Measurements from ENCODE around the gene MAPKBP1.

The MAPKBP1 gene

DNA sequence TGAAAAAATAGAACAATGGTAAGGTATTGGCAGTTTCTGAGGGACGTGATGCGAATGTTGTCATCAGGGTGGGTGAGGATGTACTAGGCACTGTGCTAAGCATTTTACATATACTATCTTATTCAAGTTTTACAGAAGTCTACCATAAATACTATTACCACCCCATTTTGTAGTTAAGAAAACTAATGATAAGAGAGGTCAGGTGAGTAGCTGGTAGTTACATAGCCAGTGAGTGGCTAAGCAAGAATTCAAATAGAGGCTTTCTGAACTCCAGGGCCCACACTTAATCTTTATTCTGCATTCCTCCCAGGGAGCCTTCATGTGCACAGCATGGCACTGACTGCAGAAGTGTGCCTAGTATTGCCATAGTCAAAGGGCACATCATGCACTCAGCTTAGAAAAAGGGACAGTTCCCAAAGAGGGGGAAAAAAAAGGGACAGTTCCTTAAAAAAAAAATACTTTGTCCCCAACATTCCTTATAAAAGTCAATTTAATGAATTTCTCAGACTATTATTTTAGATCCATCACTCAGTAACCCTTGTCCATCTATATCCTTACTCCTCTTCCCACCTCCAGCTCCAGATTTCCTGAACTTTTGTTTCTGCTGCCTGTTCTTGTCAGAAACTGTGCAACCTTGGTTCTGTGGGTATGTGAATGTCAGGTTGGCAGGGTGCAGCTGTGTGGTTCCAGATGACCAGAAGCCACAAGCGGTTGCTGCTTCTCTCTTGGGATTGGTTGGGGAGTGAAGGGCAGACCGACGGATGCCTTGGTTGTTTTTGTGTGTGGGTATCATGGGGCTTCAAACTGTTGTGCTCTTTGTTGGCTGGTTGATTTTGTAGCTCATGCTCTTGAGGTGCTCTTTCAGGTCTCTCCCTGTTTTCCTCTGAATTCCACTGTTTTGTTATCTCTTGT, 8.3 kb downstream of the MAPKBP1 start:
- no peak for DNase-seq

GRCh38 chr15:41783296-41783695, 9.0 kb downstream of the MAPKBP1 start:
- no peak for DNase-seq

DNA sequence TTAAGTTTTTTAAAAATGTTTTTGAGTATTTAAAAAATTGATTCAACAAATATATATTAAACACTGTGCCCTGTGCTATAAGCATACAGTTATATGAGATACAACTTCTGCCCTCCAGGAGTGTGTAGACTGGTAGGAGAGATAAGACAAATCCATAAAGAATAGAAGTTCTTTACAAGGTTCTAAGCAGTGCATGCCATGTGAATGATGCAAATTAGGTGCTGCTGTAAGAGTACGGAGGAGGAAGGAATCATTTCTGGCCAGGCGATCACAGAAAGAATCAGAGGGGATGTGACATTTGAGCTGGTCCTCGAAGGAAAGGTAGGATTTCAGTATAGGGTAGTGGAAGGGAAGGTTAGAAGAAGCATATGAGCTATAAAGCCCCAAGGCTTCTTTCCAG, 14.0 kb downstream of the MAPKBP1 start:
- no peak for DNase-seq

- DNase-seq: no peak
Measured at GRCh38 chr15:41789236-41789635, 15.0 kb downstream of the MAPKBP1 start.

DNA sequence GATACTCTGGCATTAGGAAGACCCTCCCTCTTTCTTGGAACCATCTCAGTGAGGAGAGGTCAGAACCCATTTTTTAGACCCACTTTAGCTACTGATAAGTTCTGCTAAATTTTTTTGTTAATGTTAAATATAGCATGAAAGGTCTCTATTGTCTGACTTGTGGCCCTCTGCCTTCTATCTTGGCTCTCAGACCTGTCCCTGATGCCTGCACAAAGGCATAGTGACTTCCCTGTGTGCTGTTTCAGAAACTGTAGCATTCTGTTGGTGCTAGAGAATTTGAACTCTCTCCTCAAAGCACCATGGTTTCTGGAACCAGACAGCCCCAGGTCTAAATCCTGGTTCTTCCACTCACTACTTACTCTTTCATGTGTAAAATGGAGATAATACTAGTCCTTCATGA, 15.4 kb downstream of the MAPKBP1 start:
- no peak for DNase-seq

DNA sequence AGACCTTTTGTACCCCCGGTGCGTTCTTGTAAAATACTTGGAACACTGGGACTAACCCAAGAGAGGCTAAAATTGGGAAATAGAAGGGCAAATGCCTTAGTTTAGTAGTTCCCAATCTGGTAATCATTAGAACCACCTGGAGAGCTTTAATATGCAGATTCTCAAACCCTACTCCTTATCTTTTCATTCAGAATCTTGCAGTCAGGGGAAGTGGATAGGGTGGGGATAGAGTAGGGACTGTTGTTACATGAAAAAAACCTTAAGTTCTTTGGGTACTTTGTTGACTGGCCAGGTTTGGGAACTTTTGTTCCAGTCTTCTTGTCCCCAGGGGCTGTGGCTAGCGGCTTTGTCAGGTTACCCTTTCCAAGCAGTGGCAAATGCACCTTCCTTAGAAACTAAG, 15.9 kb downstream of the MAPKBP1 start:
- no peak for DNase-seq

DNA sequence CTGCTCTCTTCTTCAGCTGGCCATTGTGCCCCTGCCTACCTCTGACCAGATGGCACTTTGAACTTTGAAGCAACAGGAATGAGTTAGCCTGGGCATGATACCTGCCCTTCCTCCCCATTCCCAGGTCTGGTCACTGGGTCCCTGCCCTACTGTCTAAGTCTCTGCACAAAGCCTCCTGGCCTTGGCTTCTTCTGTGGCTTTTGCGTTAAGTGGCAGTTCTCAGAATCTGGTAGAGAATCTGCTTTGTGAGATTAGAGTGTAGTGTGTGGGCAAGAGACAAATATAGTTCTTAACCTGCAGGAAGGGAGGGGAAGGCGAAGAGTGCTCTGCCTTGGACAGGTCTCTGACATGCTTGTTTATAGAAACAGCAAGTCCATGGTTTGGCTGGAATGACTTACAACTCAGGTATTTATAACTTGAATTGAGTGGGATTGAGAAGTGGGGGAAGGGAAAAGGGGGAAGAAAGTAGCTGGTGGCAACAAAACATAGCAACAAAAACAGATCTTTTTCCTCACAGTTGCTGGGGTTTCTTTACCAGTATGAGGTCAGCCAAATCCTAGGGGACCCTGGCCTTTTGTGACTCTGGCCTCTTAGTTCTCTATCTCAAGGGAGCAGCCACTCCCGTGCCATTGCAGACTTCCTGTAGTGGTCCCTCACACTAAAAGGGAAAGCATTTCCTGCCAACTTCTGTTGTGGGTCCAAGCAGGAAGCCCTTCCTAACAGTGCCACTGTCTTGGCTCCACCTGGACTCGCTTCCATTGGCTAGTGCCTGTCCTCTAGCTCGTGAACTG, 16.7 kb downstream of the MAPKBP1 start:
- DNase-seq: no peak

DNA sequence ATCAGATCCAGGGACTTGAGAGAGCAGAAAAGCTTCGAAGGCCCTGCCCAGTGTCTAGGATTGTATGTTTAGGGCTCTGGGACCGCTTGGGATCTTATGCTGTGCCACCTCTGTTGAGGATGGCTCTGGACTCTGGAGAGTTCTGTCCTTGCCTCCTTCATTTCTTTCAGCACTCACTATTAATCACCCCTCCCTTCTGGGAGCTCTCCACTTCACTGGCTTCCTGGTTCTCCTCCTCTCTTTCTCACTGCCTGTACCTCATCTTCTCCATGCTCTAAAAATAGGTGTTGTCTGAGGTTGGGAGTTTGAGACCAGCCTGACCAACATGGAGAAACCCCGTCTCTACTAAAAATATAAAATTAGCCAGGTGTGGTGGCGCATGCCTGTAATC, 17.3 kb downstream of the MAPKBP1 start:
- no peak for DNase-seq

DNA sequence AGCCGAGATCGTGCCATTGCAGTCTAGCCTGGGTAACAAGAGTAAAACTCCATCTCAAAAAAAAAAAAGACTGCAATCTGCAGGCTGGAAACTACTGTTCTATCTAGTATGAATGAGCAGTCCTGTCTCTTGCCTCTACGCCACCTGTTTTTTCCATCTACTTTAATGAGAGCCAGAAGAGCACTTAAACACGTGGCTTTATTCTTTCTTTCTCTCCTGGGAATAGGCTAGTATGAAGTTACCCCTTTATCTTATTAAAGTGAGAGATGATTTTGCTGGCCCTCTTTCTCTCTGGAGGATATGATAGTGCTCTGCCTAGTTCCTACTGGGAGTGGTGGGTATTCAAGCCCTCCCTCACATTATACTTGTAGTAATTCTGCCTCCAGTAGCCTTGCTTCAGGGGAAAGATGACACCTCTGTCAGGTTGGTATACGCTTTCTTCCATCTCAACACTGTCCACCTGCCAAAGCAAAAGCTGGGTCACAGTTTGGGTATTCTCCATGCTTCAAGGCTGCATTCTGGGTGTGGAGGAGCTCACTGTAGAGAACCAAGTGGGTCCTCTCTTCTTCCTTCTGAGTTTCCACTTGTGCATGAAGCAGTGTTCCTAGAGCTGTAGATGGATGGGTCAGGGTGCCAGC, 17.8 kb downstream of the MAPKBP1 start:
- peak; percentile 19 for DNase-seq

GRCh38 chr15:41794081-41794480, 19.8 kb downstream of the MAPKBP1 start:
- DNase-seq: no peak

- no peak for DNase-seq
Measured at GRCh38 chr15:41795996-41796856, 21.9 kb downstream of the MAPKBP1 start.

- DNase-seq: no peak
Measured at GRCh38 chr15:41797201-41797944, 23.1 kb downstream of the MAPKBP1 start.

DNA sequence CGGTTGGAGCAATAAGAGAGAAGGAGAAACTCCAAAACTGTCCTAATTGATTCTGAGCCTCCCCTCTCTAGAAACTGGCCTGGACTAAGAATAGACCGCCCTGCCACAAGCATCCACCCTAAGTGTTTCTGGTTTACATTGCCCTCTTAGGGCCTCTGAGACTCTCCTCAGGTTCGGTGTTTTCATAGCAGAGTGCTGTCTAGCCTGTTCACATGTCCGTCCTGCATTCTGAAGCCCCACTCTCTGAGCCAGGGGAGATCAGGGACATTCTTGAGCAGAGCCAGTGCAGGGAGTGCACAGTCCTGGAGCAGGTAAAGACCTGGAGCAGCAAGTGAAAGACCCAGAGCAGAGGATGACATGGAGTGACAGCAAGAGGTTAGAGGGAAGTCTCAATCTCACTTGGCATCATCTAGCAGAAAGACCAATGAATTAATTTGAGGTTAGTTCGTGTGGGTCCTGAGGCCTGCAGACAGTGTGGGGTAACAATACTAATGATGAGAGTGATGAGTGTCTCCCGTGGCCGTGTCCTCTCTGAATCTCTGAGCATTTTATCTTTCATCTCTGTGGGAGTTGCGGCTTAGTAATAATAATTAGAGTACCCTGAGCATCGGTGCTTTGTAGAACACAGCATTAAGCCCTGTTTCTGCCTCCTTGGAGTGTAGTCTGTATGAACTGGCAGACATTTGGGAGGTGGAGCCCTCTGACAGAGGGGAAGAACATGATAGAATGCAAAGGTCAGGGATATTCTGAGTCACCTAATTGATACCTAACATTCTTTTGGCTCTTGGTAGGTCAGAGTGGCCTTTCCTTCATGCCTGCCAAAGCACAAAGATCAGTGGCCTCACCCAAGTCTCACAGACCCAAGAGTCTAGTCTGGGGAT, 24.6 kb downstream of the MAPKBP1 start:
- no peak for DNase-seq

DNA sequence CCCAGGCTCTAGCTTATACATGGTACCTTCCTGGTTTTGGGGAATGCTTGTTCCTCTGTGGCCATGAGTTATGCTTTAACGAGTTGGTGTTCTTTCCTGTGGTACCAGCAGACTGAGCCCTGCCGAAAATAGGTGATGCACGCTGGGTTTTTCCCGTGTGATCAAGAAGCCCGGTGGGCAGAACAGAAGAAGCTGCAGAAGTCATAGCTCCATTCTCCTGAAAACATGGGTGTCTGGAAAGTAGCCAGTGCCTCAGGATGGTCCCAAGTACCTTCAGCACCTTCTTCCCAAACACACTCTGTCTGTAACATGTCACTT, 25.2 kb downstream of the MAPKBP1 start:
- DNase-seq: no peak

DNA sequence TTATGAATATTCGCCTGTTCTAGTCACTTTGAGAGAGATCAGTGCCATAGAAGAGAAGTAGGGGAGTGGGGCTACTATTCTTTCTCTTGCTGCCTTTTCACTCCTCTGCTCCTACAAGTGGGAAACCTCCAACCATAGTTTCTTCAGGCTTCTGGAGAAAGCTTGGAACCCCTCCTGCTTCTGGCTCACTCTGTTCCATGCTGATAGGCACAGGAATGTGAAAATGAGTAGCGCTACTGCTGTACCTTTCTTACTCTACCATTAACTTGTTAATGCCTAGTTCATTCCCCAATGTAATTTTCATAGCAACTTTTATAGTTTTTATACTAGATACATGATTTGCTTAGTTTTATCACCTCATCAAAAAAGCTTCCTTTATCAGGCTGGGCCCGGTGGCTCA, 26.9 kb downstream of the MAPKBP1 start:
- no peak for DNase-seq

GRCh38 chr15:41801850-41802455, 27.7 kb downstream of the MAPKBP1 start:
- no peak for DNase-seq

DNA sequence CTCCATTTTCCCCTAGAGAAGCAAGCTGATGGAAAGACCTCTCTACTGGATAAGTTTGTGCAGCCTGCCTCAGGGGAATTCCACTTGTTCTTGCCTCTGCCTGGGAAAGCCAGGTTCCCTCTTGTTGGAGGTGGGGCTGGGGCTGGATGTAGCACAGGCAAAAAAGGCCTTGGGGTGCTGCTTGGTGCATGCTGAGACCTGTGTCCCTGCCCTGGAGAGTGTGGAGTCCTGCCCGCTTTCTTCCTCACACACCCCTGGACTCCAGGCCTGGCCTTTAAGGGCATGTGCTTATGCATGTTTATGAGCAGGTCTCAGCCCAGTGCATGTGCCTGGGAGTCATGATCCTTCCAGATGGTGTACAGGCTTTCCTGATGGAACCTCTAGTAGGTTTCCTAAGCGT, 30.1 kb downstream of the MAPKBP1 start:
- DNase-seq: no peak

- DNase-seq: no peak
Measured at GRCh38 chr15:41804916-41805666, 30.8 kb downstream of the MAPKBP1 start.

- DNase-seq: no peak
Measured at GRCh38 chr15:41805711-41806110, 31.4 kb downstream of the MAPKBP1 start.
